ENCODE data around the gene ANKRD28.

The ANKRD28 gene

DNA sequence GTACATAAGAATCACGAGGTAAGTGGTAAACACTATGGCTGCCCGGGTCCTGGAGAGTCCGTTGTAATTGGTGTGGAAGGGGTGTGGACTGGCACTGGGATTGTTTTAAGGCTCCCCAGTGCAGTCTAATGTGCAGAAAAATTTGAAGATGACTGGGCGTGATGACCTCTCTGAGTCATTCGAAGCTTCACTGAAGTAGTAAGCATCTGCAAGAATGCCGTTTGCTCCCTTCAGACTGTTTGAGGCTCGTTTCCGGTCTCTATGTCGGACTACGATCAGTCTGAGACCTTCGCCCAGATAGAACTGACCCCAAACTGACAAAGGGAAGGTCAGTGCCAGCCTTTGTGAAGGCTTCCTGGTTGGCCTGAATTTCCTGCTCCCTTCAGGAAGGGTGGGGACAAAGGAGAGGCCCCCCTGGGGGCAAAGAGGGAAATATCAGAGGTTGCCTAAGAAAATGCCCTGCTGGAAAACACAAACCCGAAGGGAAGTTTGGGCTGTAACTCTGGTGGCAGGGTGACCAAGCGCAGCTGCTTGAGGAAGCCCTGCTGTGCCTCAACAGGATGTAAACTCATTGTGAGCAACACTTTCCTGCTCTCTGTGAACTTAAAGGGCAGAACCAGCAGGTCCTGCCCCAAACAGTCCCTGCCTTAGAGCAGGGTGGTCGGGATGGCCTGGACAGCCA lies 161.6 kb downstream of the ANKRD28 start:
- Histone ChIP-seq H3K79me2 (ENCODE audit: insufficient read depth, low read length) (no peaks in the 10 kb centered on the region), H3K9me3 (ENCODE audit: insufficient read depth, low read depth, low read length) (no peaks in the 10 kb centered on the region), H3F3A (ENCODE audit: low read depth) (no peaks in the 10 kb centered on the region), H3K27me3 (ENCODE audit: insufficient read depth, low read length, poor library complexity, severe bottlenecking) (no peaks in the 10 kb centered on the region), H3K4me3 (ENCODE audit: low read length, poor library complexity, severe bottlenecking) (no peak overlapping the region), H4K20me1 (ENCODE audit: insufficient read depth, low read length, poor library complexity, severe bottlenecking) (no peaks in the 10 kb centered on the region), H3K4me1 (ENCODE audit: insufficient read depth, low read length, poor library complexity, severe bottlenecking) (peaks cover 7% of the 10 kb centered on the region), H2AFZ (ENCODE audit: low read length) (no peak overlapping the region), H3K36me3 (ENCODE audit: insufficient read depth, low read length) (no peaks in the 10 kb centered on the region), H3K4me2 (ENCODE audit: low read depth, low read length, poor library complexity, severe bottlenecking) (no peak overlapping the region), H3K9ac (ENCODE audit: low read depth, low read length, poor library complexity, severe bottlenecking) (no peak overlapping the region), H3K9me2 (replicated peaks; ENCODE audit: low read depth, low read length) (no peaks in the 10 kb centered on the region)
- TF ChIP-seq CTCF (conservative IDR thresholded peaks at IDR 0.05; ENCODE audit: low read length) = no peak
- no peak for TF ChIP-seq EZH2phosphoT487 (IDR thresholded peaks at IDR 0.05; ENCODE audit: borderline replicate concordance)

DNA sequence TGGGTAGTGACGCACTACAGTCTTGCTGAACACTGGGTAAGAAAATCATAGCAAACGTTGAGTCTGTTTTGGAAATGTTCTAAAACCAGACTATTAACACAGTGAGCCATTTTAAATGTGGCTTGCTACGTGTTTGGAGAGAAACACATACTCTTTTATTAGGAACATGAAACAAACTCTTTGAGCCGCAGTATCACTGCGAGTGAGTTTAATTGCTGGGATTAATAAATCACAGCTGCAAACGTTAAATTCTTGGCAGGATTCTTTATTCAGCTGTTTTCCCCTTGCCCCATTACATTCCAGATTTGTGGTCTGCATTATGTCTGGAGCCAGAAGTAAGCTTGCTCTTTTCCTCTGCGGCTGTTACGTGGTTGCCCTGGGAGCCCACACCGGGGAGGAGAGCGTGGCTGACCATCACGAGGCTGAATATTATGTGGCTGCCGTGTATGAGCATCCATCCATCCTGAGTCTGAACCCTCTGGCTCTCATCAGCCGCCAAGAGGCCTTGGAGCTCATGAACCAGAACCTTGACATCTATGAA lies 162.6 kb downstream of the ANKRD28 start:
- no peaks in the 10 kb centered on the region for H3K9me3 ChIP-seq (ENCODE audit: insufficient read depth, low read depth, low read length)
- no peaks in the 10 kb centered on the region for H3F3A ChIP-seq (ENCODE audit: low read depth)
- no peaks in the 10 kb centered on the region for H3K36me3 ChIP-seq (ENCODE audit: insufficient read depth, low read length)
- no peak overlapping the region for H3K4me2 ChIP-seq (ENCODE audit: low read depth, low read length, poor library complexity, severe bottlenecking)
- no peak overlapping the region for H2AFZ ChIP-seq (ENCODE audit: low read length)
- no peaks in the 10 kb centered on the region for H3K79me2 ChIP-seq (ENCODE audit: insufficient read depth, low read length)
- TF ChIP-seq CTCF (conservative IDR thresholded peaks at IDR 0.05; ENCODE audit: low read length) (no peak), EZH2phosphoT487 (IDR thresholded peaks at IDR 0.05; ENCODE audit: borderline replicate concordance) (no peak)
- no peaks in the 10 kb centered on the region for H3K9me2 ChIP-seq (replicated peaks; ENCODE audit: low read depth, low read length)
- no peaks in the 10 kb centered on the region for H4K20me1 ChIP-seq (ENCODE audit: insufficient read depth, low read length, poor library complexity, severe bottlenecking)
- H3K27me3 ChIP-seq (ENCODE audit: insufficient read depth, low read length, poor library complexity, severe bottlenecking) = no peaks in the 10 kb centered on the region
- H3K9ac ChIP-seq (ENCODE audit: low read depth, low read length, poor library complexity, severe bottlenecking) = no peak overlapping the region
- no peak overlapping the region for H3K4me3 ChIP-seq (ENCODE audit: low read length, poor library complexity, severe bottlenecking)
- peaks cover 12% of the 10 kb centered on the region for H3K4me1 ChIP-seq (ENCODE audit: insufficient read depth, low read length, poor library complexity, severe bottlenecking)

DNA sequence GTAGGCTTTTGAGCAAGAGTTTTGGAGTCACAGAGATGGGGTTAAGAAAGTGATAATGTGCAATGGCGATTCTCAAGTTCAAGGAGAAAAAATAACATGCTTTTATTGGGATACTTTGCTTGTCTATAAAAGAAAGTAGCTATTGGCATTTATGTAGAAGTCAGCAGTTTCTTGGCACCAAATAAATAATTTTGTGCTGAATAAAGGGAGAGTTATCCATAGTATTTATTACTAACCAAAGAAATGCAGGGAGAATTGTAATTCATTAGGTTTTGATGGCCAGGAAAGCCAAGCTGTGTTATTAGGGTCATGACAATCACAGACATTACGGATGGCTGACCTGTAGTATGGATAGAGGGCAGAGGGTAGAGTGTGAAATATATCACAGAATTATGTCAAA lies 163.1 kb downstream of the ANKRD28 start:
- no peaks in the 10 kb centered on the region for H3K36me3 ChIP-seq (ENCODE audit: insufficient read depth, low read length)
- no peaks in the 10 kb centered on the region for H3K27me3 ChIP-seq (ENCODE audit: insufficient read depth, low read length, poor library complexity, severe bottlenecking)
- no peaks in the 10 kb centered on the region for H4K20me1 ChIP-seq (ENCODE audit: insufficient read depth, low read length, poor library complexity, severe bottlenecking)
- H2AFZ ChIP-seq (ENCODE audit: low read length) = no peak overlapping the region
- TF ChIP-seq EZH2phosphoT487 (IDR thresholded peaks at IDR 0.05; ENCODE audit: borderline replicate concordance) (no peak), CTCF (conservative IDR thresholded peaks at IDR 0.05; ENCODE audit: low read length) (no peak)
- H3K4me1 ChIP-seq (ENCODE audit: insufficient read depth, low read length, poor library complexity, severe bottlenecking) = peaks cover 12% of the 10 kb centered on the region
- H3K9me3 ChIP-seq (ENCODE audit: insufficient read depth, low read depth, low read length) = no peaks in the 10 kb centered on the region
- no peaks in the 10 kb centered on the region for H3K9me2 ChIP-seq (replicated peaks; ENCODE audit: low read depth, low read length)
- no peaks in the 10 kb centered on the region for H3K79me2 ChIP-seq (ENCODE audit: insufficient read depth, low read length)
- H3K4me2 ChIP-seq (ENCODE audit: low read depth, low read length, poor library complexity, severe bottlenecking) = no peak overlapping the region
- H3K9ac ChIP-seq (ENCODE audit: low read depth, low read length, poor library complexity, severe bottlenecking) = no peak overlapping the region
- H3F3A ChIP-seq (ENCODE audit: low read depth) = no peaks in the 10 kb centered on the region
- H3K4me3 ChIP-seq (ENCODE audit: low read length, poor library complexity, severe bottlenecking) = no peak overlapping the region
